GM12878 (cell line): ENCODE measurements around the gene ARAP3. TPM values are rescaled to one million over a fixed set of nuclear protein-coding genes. Genes with fewer than 3 reads are reported as not detected.

Source experiments
- ATAC-seq: fragments of 200-7000 bp; cut with Tn5 transposase; 3 replicates; pipeline ENCODE4 v1.9.1; 2020; ENCODE audit warnings: mild to moderate bottlenecking, moderate library complexity
- BruUV-seq: library from RNA; stranded (reverse); fragments of 400-500 nt; replicated peaks from 2 replicates; lab custom pipeline; 2021; lab: Mats Ljungman, UMichigan
- CTCF ChIA-PET: fragments of 300-600 bp; sonication (Branson Sonifier 250); formaldehyde crosslinking; extraction: SDS; loops from one replicate; lab custom pipeline; 2021; ENCODE audit warnings: inconsistent platforms; lab: Yijun Ruan, JAX
- POLR2A ChIA-PET: fragments of 350-600 bp; formaldehyde crosslinking; extraction: SDS; loops from one replicate; lab custom pipeline; 2021; ENCODE audit warnings: inconsistent platforms; lab: Charles Lee
- RAD21 ChIA-PET: fragments of 300-600 bp; sonication (Branson Sonifier 250); formaldehyde crosslinking; loops from one replicate; lab custom pipeline; 2023; ENCODE audit warnings: antibody characterized with exemption; ENCODE audit not compliant: unreplicated experiment; lab: Charles Lee
- SMC1A ChIA-PET: fragments of 300-600 bp; sonication (Branson Sonifier 250); formaldehyde crosslinking; loops from one replicate; lab custom pipeline; 2023; ENCODE audit not compliant: unreplicated experiment, uncharacterized antibody; lab: Charles Lee
- DNase-seq: peaks from one replicate; pipeline ENCODE4 v3.0.0-alpha.2; 2011; ENCODE audit warnings: low read depth, low spot score
- FAIRE-seq: peaks from 3 replicates; lab custom pipeline; 2011; peaks lifted over from hg19 to GRCh38; lab: Jason Lieb, UNC
- H2AFZ ChIP-seq: 2 replicates; pipeline ENCODE4 v1.6.0; 2011; ENCODE audit warnings: low read depth, low read length, control low read depth; ENCODE audit not compliant: control insufficient read depth
- H3K27ac ChIP-seq: 2 replicates; pipeline ENCODE4 v1.5.1; 2011; ENCODE audit warnings: control low read depth; ENCODE audit not compliant: control insufficient read depth, insufficient read depth
- H3K27me3 ChIP-seq, 2 experiments: replicated peaks in 1 of 2; 2 replicates each; pipeline versions ENCODE4 v1.6.0 to v1.6.1; 2011; ENCODE audit warnings: low read length in 1 of 2; ENCODE audit not compliant: control insufficient read depth in 2 of 2, insufficient read depth in 2 of 2
- H3K36me3 ChIP-seq, 2 experiments: 2 replicates each; pipeline ENCODE4 v1.5.1; 2011; ENCODE audit warnings: low read length in 1 of 2; ENCODE audit not compliant: control insufficient read depth in 2 of 2, insufficient read depth in 2 of 2
- H3K4me1 ChIP-seq: 2 replicates; pipeline ENCODE4 v1.6.1; 2011; ENCODE audit warnings: mild to moderate bottlenecking, low read length, moderate library complexity, mixed read lengths; ENCODE audit not compliant: control insufficient read depth, insufficient read depth
- H3K4me2 ChIP-seq: 2 replicates; pipeline ENCODE4 v1.6.0; 2011; ENCODE audit warnings: control low read depth; ENCODE audit not compliant: control insufficient read depth, insufficient read depth
- H3K4me3 ChIP-seq: fragments of 200-600 bp; sonication (generic); 2 replicates; pipeline ENCODE4 v1.5.1; 2016
- H3K79me2 ChIP-seq: 2 replicates; pipeline ENCODE4 v1.6.0; 2011; ENCODE audit warnings: low read length; ENCODE audit not compliant: control insufficient read depth, insufficient read depth
- H3K9ac ChIP-seq: 2 replicates; pipeline ENCODE4 v1.8.0; 2011; ENCODE audit warnings: low read length, control low read depth, mixed read lengths; ENCODE audit not compliant: control insufficient read depth, insufficient read depth
- H3K9me3 ChIP-seq: replicated peaks from 3 replicates; pipeline ENCODE4 v1.5.1; 2011; ENCODE audit warnings: mild to moderate bottlenecking, low read length; ENCODE audit not compliant: control insufficient read depth, insufficient read depth
- H4K20me1 ChIP-seq: 2 replicates; pipeline ENCODE4 v1.6.0; 2011; ENCODE audit not compliant: control insufficient read depth, insufficient read depth
- BRCA1 ChIP-seq: IDR thresholded peaks from 2 replicates; pipeline ENCODE4 v1.6.1; 2011; ENCODE audit warnings: low read depth, low read length, improper control_type of control experiment
- CBFB ChIP-seq: IDR thresholded peaks from 2 replicates; pipeline ENCODE4 v1.6.1; 2016; ENCODE audit warnings: antibody characterized with exemption, low read depth
- CBX3 ChIP-seq: fragments of 200-600 bp; sonication (generic); IDR thresholded peaks from 2 replicates; pipeline ENCODE4 v1.6.1; 2016; ENCODE audit warnings: low read depth, borderline replicate concordance
- FOXM1 ChIP-seq: IDR thresholded peaks from 2 replicates; pipeline ENCODE4 v1.6.1; 2012; ENCODE audit warnings: low read depth, mild to moderate bottlenecking, inconsistent platforms, low read length, moderate library complexity
- IKZF2 ChIP-seq, 2 experiments: fragments of 450-650 bp; IDR thresholded peaks; 2 replicates each; pipeline ENCODE4 v1.6.1; 2017; ENCODE audit warnings: mild to moderate bottlenecking in 2 of 2, moderate library complexity in 2 of 2
- MEF2B ChIP-seq: fragments of 450-650 bp; IDR thresholded peaks from 2 replicates; pipeline ENCODE4 v1.6.1; 2018; ENCODE audit warnings: mild to moderate bottlenecking, moderate library complexity; ENCODE audit not compliant: partially characterized antibody, poor library complexity, severe bottlenecking
- NR2C1 ChIP-seq: fragments of 450-650 bp; IDR thresholded peaks from 2 replicates; pipeline ENCODE4 v1.6.1; 2017; ENCODE audit warnings: antibody characterized with exemption, mild to moderate bottlenecking, moderate library complexity
- PAX5 ChIP-seq: IDR thresholded peaks from 2 replicates; pipeline ENCODE4 v1.6.1; 2011; ENCODE audit warnings: low read depth, low read length, borderline replicate concordance
- PML ChIP-seq: IDR thresholded peaks from 2 replicates; pipeline ENCODE4 v1.6.1; 2012; ENCODE audit warnings: low read length, inconsistent platforms
- POLR2AphosphoS2 ChIP-seq: IDR thresholded peaks from 2 replicates; pipeline ENCODE4 v1.6.1; 2011; ENCODE audit warnings: low read depth, mild to moderate bottlenecking, low read length, improper control_type of control experiment, moderate library complexity
- WGBS: methylation state at CpG from one replicate; pipeline ENCODE4 v1.1.6; 2016; ENCODE audit warnings: low lambda C conversion rate; ENCODE audit not compliant: insufficient replicate concordance, insufficient coverage; ENCODE audit errors: missing lambda C conversion rate; 5-methylcytosine and 5-hydroxymethylcytosine counted together
- in situ Hi-C: fragments of 300-500 bp; cut with MboI; formaldehyde crosslinking; loops from 9 replicates; pipeline ENCODE4 v1.14.3; 2018; ENCODE audit warnings: mixed read lengths
- intact Hi-C: fragments of 100-400 bp; cut with micrococcal nuclease; formaldehyde crosslinking; loops from one replicate; pipeline ENCODE4 v1.14.2; 2022; ENCODE audit not compliant: unreplicated experiment
- polyA plus RNA-seq, 11 experiments: library from polyadenylated mRNA; depleted of rRNA in 4 of 11; unstranded in 6 of 11; stranded (reverse) in 5 of 11; fragments of >200 nt; fragmentation: Nextera tagmentation in 4 of 11; fragmentation: Illumina TruSeq in 1 of 11; extraction: Ambion mirVana in 4 of 11; extraction: Trizol in 1 of 11; gene quantifications; 1 replicate in 1 of 11; 2 replicates in 10 of 11; pipeline versions ENCODE4 v1.2.1 to v1.2.3, GENCODE V29; 2011 to 2016; ENCODE audit warnings: inconsistent platforms in 2 of 11, missing spikeins in 2 of 11, low read depth in 1 of 11
- total RNA-seq, 4 experiments: library from RNA; depleted of rRNA in 3 of 4; stranded (reverse); fragments of >200 nt in 3 of 4; fragmentation: Illumina TruSeq in 1 of 4; extraction: Trizol in 1 of 4; gene quantifications; 2 replicates each; pipeline versions ENCODE4 v1.2.1 to v1.2.3, GENCODE V29; 2013 to 2021
- TF ChIP-seq, protein P1 (sequence below): IDR thresholded peaks from 2 replicates; pipeline ENCODE4 v1.6.1; 2012; ENCODE audit warnings: mild to moderate bottlenecking, low read depth, low read length
- TF ChIP-seq, protein P2 (sequence below): fragments of 450-650 bp; IDR thresholded peaks from 2 replicates; pipeline ENCODE4 v1.6.1; 2017; ENCODE audit warnings: mild to moderate bottlenecking, moderate library complexity
- TF ChIP-seq, protein P3 (sequence below): fragments of 450-650 bp; IDR thresholded peaks from 2 replicates; pipeline ENCODE4 v1.6.1; 2017; ENCODE audit warnings: mild to moderate bottlenecking, low read depth, inconsistent platforms; ENCODE audit not compliant: poor library complexity, severe bottlenecking

ARAP3 gene
- total and polyA plus RNA-seq, 10 of the 15 experiments (the other 5 are each of a cell fraction or from before 2014, with no cell fraction given) = 0.01 to 0.08 TPM; not detected in 8

DNA sequence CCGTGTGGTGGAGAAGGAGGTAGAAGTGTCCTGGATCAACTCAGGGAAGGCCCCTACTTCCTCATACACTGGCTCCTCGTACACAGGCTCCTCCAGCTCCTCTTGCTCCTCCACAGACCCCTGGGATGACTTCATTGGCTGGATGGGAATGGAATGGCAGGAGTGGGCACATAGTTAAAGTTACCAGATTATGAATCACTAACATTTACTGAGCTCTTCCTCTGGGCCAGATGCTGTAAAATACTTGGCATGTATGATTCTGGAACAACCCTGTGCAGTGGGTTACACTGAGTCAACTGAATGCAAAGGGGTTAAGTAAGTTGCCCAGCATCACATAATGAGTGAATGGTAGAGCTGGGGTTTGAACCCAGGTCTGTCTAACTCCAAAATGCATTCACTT lies 27.7 kb downstream of the ARAP3 start:
- Histone ChIP-seq H3K27ac (no peak overlapping the region), H2AFZ (no peak overlapping the region), H3K9ac (no peak overlapping the region), H3K36me3 (no peaks in the 10 kb centered on the region), H3K4me1 (peaks cover 8% of the 10 kb centered on the region), H4K20me1 (no peaks in the 10 kb centered on the region), H3K4me3 (no peak overlapping the region), H3K9me3 (no peaks in the 10 kb centered on the region), H3K27me3 (no peaks in the 10 kb centered on the region), H3K79me2 (no peaks in the 10 kb centered on the region), H3K4me2 (no peak overlapping the region)
- DNase-seq (no peak), ATAC-seq (no peak), FAIRE-seq (no peak)
- ChIA-PET POLR2A (no interaction called here), RAD21 (interaction anchor here (0.5 kb wide), 1 partner anchor 613 kb away, joined by 3 read pairs; no protein-coding TSS in a partner anchor), CTCF (interaction anchor here (0.7 to 1.5 kb wide), 3 partner anchors 10 to 353 kb away, joined by 3 to 7 read pairs (median 3); no protein-coding TSS in a partner anchor), SMC1A (no interaction called here)
- intact Hi-C loops (no loop called here), in situ Hi-C loops (no loop called here)
- TF ChIP-seq PAX5 (no peak), IKZF2 (IDR thresholded peaks at IDR 0.05) (no peak), MEF2B (no peak), PML (no peak), FOXM1 (no peak), POLR2AphosphoS2 (no peak), BRCA1 (no peak), CBX3 (no peak), CBFB (no peak), NR2C1 (no peak)
- TF ChIP-seq, protein P1, sequence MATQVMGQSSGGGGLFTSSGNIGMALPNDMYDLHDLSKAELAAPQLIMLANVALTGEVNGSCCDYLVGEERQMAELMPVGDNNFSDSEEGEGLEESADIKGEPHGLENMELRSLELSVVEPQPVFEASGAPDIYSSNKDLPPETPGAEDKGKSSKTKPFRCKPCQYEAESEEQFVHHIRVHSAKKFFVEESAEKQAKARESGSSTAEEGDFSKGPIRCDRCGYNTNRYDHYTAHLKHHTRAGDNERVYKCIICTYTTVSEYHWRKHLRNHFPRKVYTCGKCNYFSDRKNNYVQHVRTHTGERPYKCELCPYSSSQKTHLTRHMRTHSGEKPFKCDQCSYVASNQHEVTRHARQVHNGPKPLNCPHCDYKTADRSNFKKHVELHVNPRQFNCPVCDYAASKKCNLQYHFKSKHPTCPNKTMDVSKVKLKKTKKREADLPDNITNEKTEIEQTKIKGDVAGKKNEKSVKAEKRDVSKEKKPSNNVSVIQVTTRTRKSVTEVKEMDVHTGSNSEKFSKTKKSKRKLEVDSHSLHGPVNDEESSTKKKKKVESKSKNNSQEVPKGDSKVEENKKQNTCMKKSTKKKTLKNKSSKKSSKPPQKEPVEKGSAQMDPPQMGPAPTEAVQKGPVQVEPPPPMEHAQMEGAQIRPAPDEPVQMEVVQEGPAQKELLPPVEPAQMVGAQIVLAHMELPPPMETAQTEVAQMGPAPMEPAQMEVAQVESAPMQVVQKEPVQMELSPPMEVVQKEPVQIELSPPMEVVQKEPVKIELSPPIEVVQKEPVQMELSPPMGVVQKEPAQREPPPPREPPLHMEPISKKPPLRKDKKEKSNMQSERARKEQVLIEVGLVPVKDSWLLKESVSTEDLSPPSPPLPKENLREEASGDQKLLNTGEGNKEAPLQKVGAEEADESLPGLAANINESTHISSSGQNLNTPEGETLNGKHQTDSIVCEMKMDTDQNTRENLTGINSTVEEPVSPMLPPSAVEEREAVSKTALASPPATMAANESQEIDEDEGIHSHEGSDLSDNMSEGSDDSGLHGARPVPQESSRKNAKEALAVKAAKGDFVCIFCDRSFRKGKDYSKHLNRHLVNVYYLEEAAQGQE = no peak
- TF ChIP-seq, protein P2, sequence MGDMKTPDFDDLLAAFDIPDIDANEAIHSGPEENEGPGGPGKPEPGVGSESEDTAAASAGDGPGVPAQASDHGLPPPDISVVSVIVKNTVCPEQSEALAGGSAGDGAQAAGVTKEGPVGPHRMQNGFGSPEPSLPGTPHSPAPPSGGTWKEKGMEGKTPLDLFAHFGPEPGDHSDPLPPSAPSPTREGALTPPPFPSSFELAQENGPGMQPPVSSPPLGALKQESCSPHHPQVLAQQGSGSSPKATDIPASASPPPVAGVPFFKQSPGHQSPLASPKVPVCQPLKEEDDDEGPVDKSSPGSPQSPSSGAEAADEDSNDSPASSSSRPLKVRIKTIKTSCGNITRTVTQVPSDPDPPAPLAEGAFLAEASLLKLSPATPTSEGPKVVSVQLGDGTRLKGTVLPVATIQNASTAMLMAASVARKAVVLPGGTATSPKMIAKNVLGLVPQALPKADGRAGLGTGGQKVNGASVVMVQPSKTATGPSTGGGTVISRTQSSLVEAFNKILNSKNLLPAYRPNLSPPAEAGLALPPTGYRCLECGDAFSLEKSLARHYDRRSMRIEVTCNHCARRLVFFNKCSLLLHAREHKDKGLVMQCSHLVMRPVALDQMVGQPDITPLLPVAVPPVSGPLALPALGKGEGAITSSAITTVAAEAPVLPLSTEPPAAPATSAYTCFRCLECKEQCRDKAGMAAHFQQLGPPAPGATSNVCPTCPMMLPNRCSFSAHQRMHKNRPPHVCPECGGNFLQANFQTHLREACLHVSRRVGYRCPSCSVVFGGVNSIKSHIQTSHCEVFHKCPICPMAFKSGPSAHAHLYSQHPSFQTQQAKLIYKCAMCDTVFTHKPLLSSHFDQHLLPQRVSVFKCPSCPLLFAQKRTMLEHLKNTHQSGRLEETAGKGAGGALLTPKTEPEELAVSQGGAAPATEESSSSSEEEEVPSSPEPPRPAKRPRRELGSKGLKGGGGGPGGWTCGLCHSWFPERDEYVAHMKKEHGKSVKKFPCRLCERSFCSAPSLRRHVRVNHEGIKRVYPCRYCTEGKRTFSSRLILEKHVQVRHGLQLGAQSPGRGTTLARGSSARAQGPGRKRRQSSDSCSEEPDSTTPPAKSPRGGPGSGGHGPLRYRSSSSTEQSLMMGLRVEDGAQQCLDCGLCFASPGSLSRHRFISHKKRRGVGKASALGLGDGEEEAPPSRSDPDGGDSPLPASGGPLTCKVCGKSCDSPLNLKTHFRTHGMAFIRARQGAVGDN = no peak
- TF ChIP-seq, protein P3, sequence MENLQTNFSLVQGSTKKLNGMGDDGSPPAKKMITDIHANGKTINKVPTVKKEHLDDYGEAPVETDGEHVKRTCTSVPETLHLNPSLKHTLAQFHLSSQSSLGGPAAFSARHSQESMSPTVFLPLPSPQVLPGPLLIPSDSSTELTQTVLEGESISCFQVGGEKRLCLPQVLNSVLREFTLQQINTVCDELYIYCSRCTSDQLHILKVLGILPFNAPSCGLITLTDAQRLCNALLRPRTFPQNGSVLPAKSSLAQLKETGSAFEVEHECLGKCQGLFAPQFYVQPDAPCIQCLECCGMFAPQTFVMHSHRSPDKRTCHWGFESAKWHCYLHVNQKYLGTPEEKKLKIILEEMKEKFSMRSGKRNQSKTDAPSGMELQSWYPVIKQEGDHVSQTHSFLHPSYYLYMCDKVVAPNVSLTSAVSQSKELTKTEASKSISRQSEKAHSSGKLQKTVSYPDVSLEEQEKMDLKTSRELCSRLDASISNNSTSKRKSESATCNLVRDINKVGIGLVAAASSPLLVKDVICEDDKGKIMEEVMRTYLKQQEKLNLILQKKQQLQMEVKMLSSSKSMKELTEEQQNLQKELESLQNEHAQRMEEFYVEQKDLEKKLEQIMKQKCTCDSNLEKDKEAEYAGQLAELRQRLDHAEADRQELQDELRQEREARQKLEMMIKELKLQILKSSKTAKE = no peak
- WGBS = 0% methylated on average over 2 of the region's 2 CpGs
- no TSS peak for BruUV-seq
